Astrocyte (in vitro differentiated cells and primary cell): Measurements from ENCODE around the gene MYO1A. TPM values are rescaled to one million over a fixed set of nuclear protein-coding genes. Genes with fewer than 3 reads are reported as not detected.
"Not testable (repeated sequence)": the region's sequence is repeated elsewhere in the genome, so short reads cannot be mapped to it uniquely, and the experiment has no call there.

Source experiments
- DNase-seq: peaks from one replicate; pipeline ENCODE4 v3.0.0-alpha.2; 2010; ENCODE audit warnings: low read depth
- FAIRE-seq: peaks from 2 replicates; lab custom pipeline; 2011; peaks lifted over from hg19 to GRCh38; lab: Jason Lieb, UNC
- H2AFZ ChIP-seq: 2 replicates; pipeline ENCODE4 v1.6.0; 2012; ENCODE audit warnings: low read depth, low read length, inconsistent platforms
- H3K27ac ChIP-seq: 2 replicates; pipeline ENCODE4 v1.5.1; 2011; ENCODE audit warnings: low read depth, low read length, inconsistent platforms
- H3K27me3 ChIP-seq: 2 replicates; pipeline ENCODE4 v1.6.0; 2011; ENCODE audit warnings: low read length, inconsistent platforms; ENCODE audit not compliant: insufficient read depth
- H3K36me3 ChIP-seq: 2 replicates; pipeline ENCODE4 v1.5.1; 2011; ENCODE audit warnings: low read length, inconsistent platforms; ENCODE audit not compliant: insufficient read depth
- H3K4me1 ChIP-seq: 2 replicates; pipeline ENCODE4 v1.5.1; 2011; ENCODE audit warnings: low read length, inconsistent platforms; ENCODE audit not compliant: insufficient read depth
- H3K4me2 ChIP-seq: 2 replicates; pipeline ENCODE4 v1.6.0; 2012; ENCODE audit warnings: low read length, inconsistent platforms
- H3K4me3 ChIP-seq: 2 replicates; pipeline ENCODE4 v1.5.1; 2011; ENCODE audit warnings: low read depth, mild to moderate bottlenecking, low read length, inconsistent platforms; ENCODE audit not compliant: insufficient read depth
- H3K79me2 ChIP-seq: 2 replicates; pipeline ENCODE4 v1.6.0; 2012; ENCODE audit warnings: mild to moderate bottlenecking, low read length, inconsistent platforms; ENCODE audit not compliant: insufficient read depth
- H3K9ac ChIP-seq: 2 replicates; pipeline ENCODE4 v1.6.0; 2012; ENCODE audit warnings: mild to moderate bottlenecking, low read length, inconsistent platforms
- H3K9me3 ChIP-seq: 2 replicates; pipeline ENCODE4 v1.5.1; 2012; ENCODE audit warnings: low read depth, mild to moderate bottlenecking, low read length, inconsistent platforms; ENCODE audit not compliant: insufficient read depth
- H4K20me1 ChIP-seq: 2 replicates; pipeline ENCODE4 v1.6.0; 2012; ENCODE audit warnings: low read length, inconsistent platforms; ENCODE audit not compliant: insufficient read depth
- H3K27ac Mint-ChIP-seq: one replicate; pipeline ENCODE4 v1.8.0; 2021; ENCODE audit warnings: mild to moderate bottlenecking, mixed read lengths; ENCODE audit not compliant: unreplicated experiment
- H3K27me3 Mint-ChIP-seq: one replicate; pipeline ENCODE4 v1.8.0; 2021; ENCODE audit warnings: low read depth, mixed read lengths; ENCODE audit not compliant: unreplicated experiment
- H3K36me3 Mint-ChIP-seq: one replicate; pipeline ENCODE4 v1.8.0; 2021; ENCODE audit warnings: low read depth, mixed read lengths; ENCODE audit not compliant: unreplicated experiment
- H3K4me1 Mint-ChIP-seq: one replicate; pipeline ENCODE4 v1.8.0; 2021; ENCODE audit warnings: low read depth, mixed read lengths; ENCODE audit not compliant: unreplicated experiment
- H3K4me3 Mint-ChIP-seq: one replicate; pipeline ENCODE4 v1.8.0; 2021; ENCODE audit warnings: mild to moderate bottlenecking, moderate library complexity, mixed read lengths; ENCODE audit not compliant: unreplicated experiment
- H3K9me3 Mint-ChIP-seq: one replicate; pipeline ENCODE4 v1.8.0; 2021; ENCODE audit warnings: mild to moderate bottlenecking, mixed read lengths; ENCODE audit not compliant: unreplicated experiment
- CTCF ChIP-seq: IDR thresholded peaks from 2 replicates; pipeline ENCODE4 v1.5.1; 2011; ENCODE audit warnings: low read depth, mild to moderate bottlenecking, inconsistent platforms, low read length, moderate library complexity; ENCODE audit not compliant: insufficient read depth
- EZH2 ChIP-seq: IDR thresholded peaks from 2 replicates; pipeline ENCODE4 v1.6.1; 2012; ENCODE audit warnings: mild to moderate bottlenecking, low read length, inconsistent platforms; ENCODE audit not compliant: insufficient read depth
- total RNA-seq: library from RNA; stranded (reverse); gene quantifications from 2 replicates; pipeline ENCODE4 v1.2.1, GENCODE V29; 2021

Gene MYO1A
- total RNA-seq, 1 donor from 2014 or later = 0.34 TPM

GRCh38 chr12:56987011-56987410 is 62.9 kb downstream of the MYO1A start:
- no peaks in the 10 kb centered on the region for H3K36me3 Mint-ChIP-seq
- Histone ChIP-seq H3K36me3 (no peaks in the 10 kb centered on the region), H3K4me2 (no peak overlapping the region), H3K4me3 (no peak overlapping the region), H3K9me3 (no peaks in the 10 kb centered on the region), H3K4me1 (peaks cover 3% of the 10 kb centered on the region), H3K27ac (no peak overlapping the region), H3K27me3 (peaks cover 2% of the 10 kb centered on the region), H4K20me1 (no peaks in the 10 kb centered on the region), H3K9ac (no peak overlapping the region), H3K79me2 (no peaks in the 10 kb centered on the region), H2AFZ (no peak overlapping the region)
- H3K4me1 Mint-ChIP-seq = peaks cover 25% of the 10 kb centered on the region
- no peaks in the 10 kb centered on the region for H3K9me3 Mint-ChIP-seq
- TF ChIP-seq CTCF = no peak
- TF ChIP-seq EZH2 = no peak
- H3K27me3 Mint-ChIP-seq = no peaks in the 10 kb centered on the region
- FAIRE-seq = no peak
- H3K27ac Mint-ChIP-seq = no peak overlapping the region
- H3K4me3 Mint-ChIP-seq = no peak overlapping the region
- DNase-seq = no peak

GRCh38 chr12:56985714-56986113 is 64.2 kb downstream of the MYO1A start:
- not testable (repeated sequence) for H3K4me3 ChIP-seq, H3K36me3 Mint-ChIP-seq, H3K79me2 ChIP-seq, H3K27ac ChIP-seq, H3K9ac ChIP-seq, H3K27me3 ChIP-seq, FAIRE-seq, H4K20me1 ChIP-seq, H3K4me2 ChIP-seq, H2AFZ ChIP-seq, H3K4me1 ChIP-seq, H3K9me3 ChIP-seq, H3K27me3 Mint-ChIP-seq, H3K36me3 ChIP-seq, H3K9me3 Mint-ChIP-seq
- peak overlapping the region; percentile 4 for H3K27ac Mint-ChIP-seq
- peak overlapping the region; percentile 12 for H3K4me3 Mint-ChIP-seq
- peak; percentile 47 for DNase-seq
- peaks cover 25% of the 10 kb centered on the region for H3K4me1 Mint-ChIP-seq

- Mint-ChIP-seq H3K4me1 (peaks cover 22% of the 10 kb centered on the region), H3K27me3 (no peaks in the 10 kb centered on the region), H3K4me3 (no peak overlapping the region), H3K9me3 (no peaks in the 10 kb centered on the region), H3K27ac (no peak overlapping the region), H3K36me3 (peaks cover 2% of the 10 kb centered on the region)
- no peak overlapping the region for H3K4me2 ChIP-seq
- DNase-seq = no peak
- no peaks in the 10 kb centered on the region for H3K79me2 ChIP-seq
- H3K27me3 ChIP-seq = no peaks in the 10 kb centered on the region
- no peak for FAIRE-seq
- peaks cover 3% of the 10 kb centered on the region for H3K4me1 ChIP-seq
- H3K36me3 ChIP-seq = no peaks in the 10 kb centered on the region
- H3K9ac ChIP-seq = no peak overlapping the region
- no peaks in the 10 kb centered on the region for H4K20me1 ChIP-seq
- no peak overlapping the region for H2AFZ ChIP-seq
- no peak overlapping the region for H3K27ac ChIP-seq
- H3K4me3 ChIP-seq = no peak overlapping the region
- no peak for TF ChIP-seq CTCF
- H3K9me3 ChIP-seq = no peaks in the 10 kb centered on the region
Measured at GRCh38 chr12:56983386-56983785, 66.5 kb downstream of the MYO1A start.

GRCh38 chr12:56982578-56983236 is 67.2 kb downstream of the MYO1A start:
- not testable (repeated sequence) for H3K27ac Mint-ChIP-seq, H3K79me2 ChIP-seq, H3K9ac ChIP-seq, DNase-seq, H3K36me3 ChIP-seq, H3K27me3 Mint-ChIP-seq, H3K9me3 ChIP-seq, H4K20me1 ChIP-seq, FAIRE-seq, H3K9me3 Mint-ChIP-seq, H3K4me3 ChIP-seq, H3K4me2 ChIP-seq, H3K36me3 Mint-ChIP-seq, H3K4me1 ChIP-seq, H3K27ac ChIP-seq, H3K4me3 Mint-ChIP-seq, H2AFZ ChIP-seq, H3K27me3 ChIP-seq
- peaks cover 17% of the 10 kb centered on the region for H3K4me1 Mint-ChIP-seq
